Inferior parietal cortex (tissue), 1 donor: ENCODE results near the gene SEM1.
"Not testable (repeated sequence)": the region's sequence is repeated elsewhere in the genome, so short reads cannot be mapped to it uniquely, and the experiment has no call there.

Experiments used
- DNase-seq: peaks from one replicate; pipeline ENCODE4 v3.0.0-alpha.2; 2016; ENCODE audit errors: extremely low spot score

The SEM1 gene

DNA sequence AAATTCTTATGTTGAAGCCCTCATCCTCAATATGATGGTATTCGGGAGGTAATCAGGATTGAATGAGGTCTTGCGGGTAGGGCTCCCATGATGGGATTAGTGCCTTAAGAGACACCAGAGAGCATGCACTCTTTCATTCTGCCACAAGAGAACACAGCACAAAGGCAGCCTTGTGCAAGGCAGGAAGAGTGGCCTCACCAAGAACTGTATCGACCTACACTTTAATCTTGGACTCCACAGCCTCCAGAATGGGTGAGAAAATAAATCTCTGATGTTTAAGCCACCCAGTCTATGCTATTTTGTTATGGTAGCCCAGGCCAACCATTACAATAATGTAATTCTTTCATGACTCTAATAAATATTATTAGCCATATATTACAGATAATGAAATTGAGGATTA, 8.4 kb downstream of the SEM1 start:
- no peak for DNase-seq

DNA sequence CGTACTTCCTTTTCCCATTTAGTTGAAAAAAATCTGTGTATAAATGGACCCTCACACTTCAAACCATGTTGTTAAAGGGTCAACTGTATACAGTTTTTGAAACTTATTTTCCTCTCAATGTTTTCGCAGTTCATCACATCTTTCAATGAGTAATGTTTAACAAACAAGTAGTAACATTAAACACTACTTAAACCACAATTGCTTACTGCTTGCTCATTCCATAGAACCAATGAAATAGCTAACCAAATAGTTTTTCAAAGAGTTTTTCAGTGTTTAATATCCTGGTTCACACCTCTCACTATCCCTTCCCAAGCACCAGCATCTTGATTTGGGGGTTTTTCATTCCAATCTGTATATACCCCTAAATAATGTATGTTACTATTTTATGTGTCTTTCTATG, 9.1 kb downstream of the SEM1 start:
- DNase-seq, result no peak

DNA sequence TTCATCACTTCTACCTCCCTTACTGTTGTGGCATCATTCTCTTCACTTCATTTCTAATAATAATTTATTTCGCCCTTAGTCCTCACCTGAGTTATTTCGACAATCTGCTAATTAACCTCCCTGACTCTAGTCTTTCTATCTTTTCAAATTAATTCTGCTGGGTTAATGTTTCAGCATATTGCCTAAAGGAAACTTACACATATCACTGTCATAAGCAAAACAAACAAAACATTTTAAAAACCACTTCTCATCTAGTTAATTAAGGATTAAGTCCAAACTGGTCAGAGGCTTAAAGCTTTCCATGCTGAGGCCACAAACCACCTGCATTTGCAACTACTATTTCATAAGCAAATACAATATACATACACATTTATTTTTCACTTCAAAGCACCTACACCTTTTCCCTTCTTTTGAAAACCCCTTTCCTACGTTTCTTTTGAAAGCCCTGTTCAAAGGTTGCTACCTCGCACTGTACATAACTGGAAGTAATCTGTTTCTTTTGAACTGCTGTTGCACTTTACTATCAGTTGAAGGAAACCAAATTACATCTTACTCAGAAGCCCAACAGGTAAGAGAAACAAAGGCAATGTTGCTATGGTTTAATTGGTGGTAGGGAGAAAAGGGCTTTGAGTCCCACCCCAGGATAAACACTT, 10.3 kb downstream of the SEM1 start:
- no peak for DNase-seq

DNA sequence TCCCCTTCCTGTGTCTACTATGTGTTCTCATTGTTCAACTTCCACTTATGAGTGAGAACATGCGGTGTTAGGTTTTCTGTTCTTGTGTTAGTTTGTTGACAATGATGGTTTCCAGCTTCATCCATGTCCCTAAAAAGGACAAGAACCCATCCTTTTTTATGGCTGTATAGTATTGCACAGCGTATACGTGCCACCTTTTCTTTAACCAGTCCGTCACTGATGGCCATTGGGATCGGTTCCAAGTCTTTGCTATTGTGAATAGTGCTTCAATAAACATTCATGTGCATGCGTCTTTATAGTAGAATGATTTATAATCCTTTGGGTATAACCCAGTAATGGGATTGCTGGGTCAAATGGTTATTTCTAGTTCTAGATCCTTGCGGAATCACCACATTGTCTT, 11.2 kb downstream of the SEM1 start:
- DNase-seq, result not testable (repeated sequence)

DNA sequence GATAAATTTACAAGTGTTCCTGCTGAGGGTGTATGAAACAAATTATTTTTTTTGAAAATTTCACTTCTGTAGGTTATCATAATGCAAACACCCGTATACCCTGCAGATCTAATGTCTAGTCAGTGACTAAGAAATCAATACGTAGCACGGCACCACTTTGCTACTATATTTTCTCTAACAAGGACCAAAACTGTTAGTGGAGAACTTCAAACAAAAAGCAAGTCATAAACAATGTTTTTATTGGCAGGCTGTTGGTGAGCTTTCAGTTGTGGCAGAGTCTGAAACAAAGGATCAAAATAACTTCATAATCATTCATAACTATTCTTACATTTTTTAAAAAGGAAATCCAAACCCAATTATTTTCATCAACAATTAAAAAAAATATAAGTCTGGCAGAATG, 11.8 kb downstream of the SEM1 start:
- no peak for DNase-seq

DNA sequence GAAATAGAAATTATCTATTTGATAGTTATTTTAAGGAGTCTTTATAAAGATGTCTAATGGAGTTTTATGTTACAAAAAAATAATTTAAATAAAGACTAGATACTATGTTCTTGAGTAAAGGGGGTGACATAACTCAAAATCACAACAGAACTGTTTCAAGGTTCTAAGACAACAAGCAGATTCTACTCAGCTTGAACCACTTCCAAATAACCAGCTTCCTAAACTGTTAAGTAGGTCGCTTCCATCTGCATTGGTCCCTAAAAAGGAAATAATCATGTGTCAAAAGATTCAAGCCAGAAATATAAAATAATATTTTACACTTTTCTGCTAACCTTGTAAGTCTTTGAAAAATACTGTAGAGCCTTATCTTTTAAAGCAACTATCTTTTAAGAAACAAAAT, 14.1 kb downstream of the SEM1 start:
- DNase-seq, result no peak

DNA sequence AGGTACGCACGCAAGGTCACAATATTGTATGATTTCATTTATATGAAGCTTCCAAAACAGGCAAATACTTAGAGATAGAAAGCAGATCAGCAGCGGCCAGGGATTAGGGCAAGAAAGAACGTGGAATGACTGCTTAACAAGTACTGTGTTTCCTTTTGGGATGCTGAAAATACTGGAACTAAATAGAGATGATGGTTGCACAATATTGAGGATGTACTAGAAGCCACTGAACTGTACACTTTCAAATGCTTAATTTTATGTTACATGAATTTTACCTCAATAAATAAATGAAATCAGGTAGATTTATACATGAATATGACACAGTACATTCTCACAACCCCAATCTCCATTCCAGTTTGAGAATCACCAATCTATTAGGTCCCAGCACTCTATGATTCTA, 15.6 kb downstream of the SEM1 start:
- DNase-seq, result no peak

DNA sequence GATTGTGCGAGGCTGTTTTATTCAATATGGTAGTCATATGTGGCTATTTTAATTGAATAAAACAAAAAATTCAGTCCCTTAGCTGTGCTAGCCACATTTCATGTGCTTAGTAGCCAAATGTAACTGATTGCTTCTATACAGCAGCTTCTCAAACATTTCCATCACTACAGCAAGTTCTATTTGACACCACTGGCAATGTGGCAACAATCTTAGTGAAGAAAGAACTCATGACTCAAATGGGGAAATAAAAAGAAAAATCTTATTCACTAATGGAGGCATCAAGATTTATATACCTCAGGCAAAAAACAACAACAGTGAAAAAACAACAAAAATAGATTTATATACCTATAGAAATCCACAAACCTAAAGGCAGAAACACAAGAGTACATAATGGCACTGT, 17.9 kb downstream of the SEM1 start:
- DNase-seq, result no peak

DNA sequence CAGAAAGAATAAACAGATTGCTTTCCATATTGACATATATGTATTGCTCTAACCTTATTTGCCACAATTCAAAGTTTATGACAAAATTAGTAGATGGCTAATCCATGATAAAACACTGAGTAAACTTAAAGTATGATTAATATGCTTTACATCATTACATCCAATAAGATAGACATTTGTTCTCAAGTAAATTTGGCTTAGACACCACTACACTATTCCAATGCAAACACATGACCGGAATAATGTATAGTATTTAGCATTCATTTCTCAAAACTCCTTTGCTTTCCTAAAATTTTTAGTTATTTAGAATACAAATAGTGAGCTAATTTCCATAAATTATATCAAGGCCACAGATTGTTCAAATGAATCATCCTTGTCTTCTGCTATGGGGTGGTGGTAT, 20.2 kb downstream of the SEM1 start:
- DNase-seq, result no peak

DNA sequence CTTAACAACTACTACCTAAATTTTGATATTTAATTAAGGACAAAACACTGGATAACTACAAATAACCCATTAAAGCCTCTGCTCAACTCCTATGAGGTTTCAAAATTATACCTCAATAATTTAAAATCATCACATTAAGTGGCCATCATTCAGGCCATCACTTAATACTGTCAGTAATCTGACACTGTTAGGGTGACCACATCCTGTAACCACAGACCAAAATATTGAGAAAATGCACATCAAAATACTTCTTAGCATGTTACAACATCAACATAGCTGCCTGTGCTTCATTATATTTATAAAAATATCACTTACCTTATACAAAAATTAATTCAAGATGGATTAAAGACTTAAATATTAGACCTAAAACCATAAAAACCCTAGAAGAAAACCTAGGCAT, 23.3 kb downstream of the SEM1 start:
- no peak for DNase-seq

DNA sequence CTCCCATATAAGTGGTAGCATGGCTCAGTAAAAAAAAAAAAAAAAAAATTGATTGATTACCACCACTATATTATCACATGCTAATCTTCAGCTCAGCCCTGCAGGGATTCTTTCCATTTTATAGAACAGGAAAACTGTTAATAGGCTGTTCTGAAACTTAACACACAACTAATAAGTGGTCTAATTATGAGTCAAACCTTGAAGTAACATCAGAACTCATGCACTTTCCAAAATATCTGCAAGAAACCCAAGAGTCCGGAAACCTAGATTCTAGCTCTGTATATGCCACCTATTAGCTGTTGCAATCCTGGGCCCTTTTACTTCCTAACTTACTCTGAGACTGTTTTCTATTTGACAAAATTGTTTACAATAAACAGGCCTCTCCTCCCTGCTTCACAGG, 23.9 kb downstream of the SEM1 start:
- DNase-seq, result no peak

DNA sequence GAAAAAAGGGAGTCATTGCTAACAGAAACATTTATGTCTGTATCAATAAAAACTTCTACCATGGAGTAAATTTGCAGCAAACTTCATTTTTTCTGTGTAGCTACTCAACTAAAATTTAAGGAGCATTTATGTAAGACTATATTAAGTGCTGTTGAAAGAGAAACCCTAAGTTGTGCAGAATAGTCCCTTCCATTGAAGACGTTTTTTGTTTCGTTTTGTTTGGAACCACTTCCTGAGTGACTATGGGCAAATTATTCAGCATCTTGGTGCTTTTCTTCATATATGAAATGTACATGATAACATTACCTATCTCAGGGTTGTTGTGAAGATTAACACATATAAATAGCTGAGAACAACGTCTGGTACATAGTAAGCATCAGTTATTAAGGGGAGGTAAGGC, 24.3 kb downstream of the SEM1 start:
- no peak for DNase-seq

DNA sequence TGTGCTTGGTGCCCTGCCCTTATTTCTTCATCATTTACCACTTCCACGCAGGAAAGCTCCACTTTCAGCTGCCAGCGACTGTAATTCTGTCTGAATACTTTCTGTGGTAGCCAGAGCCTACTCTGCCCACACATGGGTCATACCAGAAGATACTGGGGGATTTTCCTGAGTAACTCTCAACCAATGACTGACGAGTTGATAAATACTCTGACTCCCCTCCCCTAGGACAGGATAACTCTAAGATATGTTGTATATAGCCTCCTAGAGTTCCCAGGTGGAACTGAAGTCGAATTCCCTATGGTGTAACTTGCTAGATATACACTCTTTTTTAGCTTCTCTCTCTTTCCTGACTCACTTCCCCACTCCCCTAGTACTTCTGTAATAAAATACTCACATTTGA, 29.8 kb downstream of the SEM1 start:
- no peak for DNase-seq

DNA sequence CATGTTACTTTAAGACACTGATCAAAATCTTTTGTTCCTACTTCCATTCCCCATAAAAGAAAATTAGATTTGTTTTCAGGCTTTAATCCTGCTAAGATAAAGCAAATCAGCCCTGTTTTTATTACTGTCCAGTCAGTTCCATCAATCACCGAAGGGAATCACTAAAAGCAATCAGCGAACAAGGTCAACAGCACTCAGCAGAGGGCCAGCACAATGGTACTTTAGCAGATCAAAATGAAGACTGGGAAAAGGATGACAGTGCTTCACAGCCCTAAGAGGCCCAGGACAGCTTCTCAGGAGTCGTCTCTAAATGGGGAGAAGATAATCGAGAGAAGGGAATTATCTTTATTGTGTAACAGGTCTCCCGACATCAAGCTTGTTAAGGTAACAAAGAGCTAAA, 32.7 kb downstream of the SEM1 start:
- no peak for DNase-seq

DNA sequence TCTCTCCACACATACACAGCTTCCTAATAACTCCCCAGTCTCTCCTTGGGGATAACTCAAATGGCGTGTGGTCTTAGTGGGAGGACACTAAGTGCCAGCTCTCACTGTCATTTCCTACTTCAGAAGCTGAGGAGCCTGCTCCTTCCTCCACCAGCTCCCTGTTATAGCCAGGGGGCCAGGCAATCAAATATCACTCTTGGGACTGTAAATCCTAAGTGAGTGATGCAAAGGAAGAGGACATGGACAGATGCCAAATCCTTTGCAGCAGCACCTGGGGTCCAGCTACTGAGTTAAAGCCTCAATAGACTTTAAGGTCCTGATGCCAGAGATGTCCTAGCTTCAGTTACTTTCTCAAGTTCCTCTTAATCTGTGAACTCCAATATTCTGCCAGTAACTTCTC, 34.1 kb downstream of the SEM1 start:
- no peak for DNase-seq

DNA sequence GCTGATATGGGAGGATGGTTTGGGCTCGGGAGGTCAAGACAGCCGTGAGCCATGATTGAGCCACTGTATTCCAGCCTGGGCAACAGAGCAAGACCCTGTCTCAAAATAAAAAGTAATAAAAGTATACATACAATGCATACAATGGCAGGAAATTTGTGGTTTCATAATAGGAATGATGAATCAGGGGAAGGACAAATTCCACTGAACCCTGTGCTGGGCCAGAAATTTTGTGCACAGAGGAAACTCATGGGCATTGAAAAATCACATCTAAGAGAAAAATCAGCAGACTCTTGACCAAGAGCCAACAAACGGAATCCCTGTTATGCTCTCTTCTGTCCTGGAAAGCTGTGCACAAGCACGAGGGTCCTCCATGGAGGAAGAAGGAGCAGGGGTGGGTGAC, 35.1 kb downstream of the SEM1 start:
- DNase-seq, result no peak

DNA sequence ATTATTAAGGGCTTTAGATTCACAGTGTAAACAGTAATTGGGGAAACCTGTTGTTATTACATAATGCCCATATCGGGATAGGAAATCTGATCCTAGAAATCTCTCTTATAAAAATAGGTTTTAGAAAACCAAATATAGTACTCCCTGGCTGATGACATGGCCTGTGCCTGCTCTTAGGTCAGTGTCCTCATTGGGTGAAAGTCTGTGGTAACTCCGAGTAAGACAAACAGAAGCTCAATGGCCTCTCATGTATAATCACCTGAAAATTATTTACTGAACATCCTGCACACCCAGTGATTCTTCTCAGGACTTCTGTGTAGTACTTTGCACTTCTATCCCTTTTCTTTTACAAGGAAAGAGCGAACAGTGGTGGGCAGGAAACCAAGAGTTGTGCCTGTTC, 37.8 kb downstream of the SEM1 start:
- no peak for DNase-seq

DNA sequence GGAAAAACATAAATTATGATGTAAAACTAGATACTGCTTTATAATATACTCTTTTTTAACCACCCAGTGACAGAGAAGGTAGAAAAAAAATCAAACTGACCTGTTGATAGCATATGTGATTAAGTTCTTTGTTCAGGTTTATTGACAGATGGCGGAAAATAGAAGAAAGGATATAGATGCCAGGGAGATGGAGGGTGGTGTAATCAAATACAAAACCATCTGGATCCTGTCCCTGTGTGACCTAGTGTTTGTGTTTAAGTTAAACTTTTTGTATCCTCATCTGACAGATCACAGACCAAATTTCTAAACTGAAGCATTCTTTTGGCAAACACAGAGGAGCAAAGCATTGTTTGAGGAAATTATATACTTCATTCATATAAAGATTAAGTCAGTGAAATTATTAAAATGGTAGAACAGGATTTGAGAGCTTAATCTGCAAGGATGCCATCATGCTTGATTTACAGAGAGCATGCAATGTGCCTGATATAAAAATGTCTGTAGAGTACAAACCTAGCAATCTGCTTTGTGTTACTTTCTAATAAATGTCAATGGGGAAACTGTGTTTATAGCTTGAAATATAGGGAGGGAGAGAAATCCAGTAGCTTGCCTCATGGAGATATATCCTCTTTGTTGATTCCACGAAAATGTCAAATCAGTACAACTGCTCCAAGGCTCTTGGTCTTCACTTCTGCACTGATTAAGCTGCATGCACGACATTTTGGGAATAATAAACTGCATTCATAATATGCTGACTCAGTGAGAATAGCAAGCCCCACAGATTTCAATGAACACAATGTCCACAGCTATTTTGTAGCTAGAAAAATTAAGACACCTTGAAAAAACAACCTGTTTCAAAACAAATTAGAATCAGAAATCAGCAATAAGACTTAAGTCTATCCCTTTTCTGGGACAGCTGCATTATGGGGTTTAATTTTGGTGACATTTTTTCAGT, 39.0 kb downstream of the SEM1 start:
- no peak for DNase-seq

DNA sequence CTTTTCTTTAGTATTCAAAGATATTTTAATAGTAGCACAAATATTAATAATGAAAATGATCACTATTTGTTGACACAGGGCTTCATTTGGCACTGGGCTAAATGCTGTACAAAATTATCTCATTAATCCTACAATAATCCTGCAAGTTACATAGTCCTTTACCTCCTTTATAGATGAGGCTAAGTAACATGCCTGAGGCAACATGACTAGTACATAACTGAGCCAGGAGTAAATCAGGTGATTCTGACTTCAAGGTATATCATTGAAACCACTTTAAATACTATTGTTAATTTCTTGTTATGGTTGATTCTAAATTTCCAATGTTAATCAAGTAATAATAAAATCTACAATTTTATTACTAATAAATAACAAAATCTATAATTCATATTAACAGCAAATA, 39.8 kb downstream of the SEM1 start:
- no peak for DNase-seq

DNA sequence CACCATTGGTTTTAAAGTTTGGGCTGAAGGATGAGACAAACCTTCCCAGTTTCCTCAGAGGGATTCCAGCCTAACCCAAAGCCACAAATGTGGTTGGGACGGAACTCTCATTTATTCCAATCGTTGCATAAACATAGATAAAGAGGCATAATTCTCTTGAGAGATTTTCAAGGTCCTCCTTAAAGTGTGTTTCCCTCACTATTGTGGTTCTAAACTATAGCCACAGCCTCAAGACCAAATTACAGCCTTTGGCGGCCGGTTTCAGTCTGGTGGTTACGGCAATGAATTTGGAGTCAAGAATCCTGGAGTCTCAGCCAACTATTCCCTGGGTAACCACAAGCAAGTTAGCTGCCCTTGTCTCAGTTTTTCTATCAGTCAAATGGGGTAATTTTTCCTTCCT, 42.6 kb downstream of the SEM1 start:
- DNase-seq, result no peak

DNA sequence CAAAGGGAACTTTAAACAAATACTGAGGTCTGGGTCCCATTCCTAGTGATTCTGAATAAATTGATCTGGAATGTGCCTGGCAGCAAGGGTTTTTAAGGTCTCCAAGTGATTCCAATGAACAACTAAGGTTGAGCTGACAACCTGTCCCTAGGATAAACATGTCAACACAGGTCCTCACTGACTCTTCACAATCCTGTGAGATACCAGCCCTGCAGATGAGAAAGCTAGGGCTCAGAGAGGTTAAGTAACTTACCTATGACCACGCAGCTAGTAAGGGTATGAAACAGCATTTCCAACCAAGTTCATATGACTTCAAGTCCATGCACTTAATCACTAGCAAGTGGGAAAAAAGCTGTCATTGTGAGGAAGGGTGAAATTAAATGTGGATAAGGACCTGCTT, 44.0 kb downstream of the SEM1 start:
- no peak for DNase-seq

DNA sequence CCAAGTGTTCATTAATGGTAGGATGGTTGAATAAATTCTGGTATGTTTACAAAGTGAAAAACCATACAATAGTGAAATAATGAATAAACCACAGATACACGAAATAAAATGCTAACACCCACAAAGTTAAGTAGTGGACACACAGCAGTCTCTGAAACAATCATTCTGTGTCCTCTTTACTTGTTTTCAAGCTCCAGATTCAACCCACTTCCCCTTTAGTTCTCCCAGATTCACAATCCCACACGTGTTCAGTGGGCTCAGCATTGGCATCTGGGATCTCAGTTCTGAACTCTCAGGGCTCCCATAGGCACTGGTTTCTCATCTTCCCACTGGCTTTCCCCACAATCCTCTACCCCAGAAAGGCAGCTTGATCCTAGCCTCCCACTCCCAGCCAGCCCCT, 44.9 kb downstream of the SEM1 start:
- no peak for DNase-seq

DNA sequence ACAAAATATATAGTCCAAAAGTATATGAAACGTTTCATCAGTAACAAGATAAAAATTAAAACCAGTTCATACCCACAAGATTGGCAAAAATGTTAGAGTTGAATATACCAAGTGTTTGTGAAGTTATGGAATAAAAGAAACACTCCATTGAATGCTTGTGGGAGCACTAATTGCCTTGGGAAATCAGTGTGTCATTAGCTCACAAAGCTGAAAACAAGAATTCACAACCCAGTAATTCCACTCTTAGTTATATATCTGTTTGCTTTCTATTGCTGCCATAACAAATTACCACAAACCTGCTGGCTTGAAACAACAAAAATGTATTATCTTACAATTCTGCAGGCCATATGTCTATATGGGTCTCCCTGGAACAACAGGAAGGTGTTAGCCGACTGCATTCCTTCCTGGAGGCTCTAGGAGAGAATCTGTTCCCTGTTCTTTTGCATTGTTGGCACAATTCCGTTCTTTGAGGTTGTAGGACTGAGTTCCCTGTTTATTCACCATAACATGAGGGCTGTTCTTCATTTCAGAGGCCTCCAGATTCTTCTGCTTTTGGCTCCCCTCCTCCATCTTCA, 45.7 kb downstream of the SEM1 start:
- no peak for DNase-seq
